Adrenal gland (tissue), 12 donors: ENCODE measurements around the gene SLC36A3. TPM values are rescaled to one million over a fixed set of nuclear protein-coding genes. Genes with fewer than 3 reads are reported as not detected.

Experiments used
- DNase-seq, 7 donors: peaks; one replicate each; pipeline ENCODE4 v3.0.0-alpha.2; 2019 to 2020
- H3K27ac ChIP-seq, 5 donors: fragments of 200-600 bp; sonication (generic) in 4 of 5; 1 replicate in 3 of 5; 2 replicates in 2 of 5; pipeline versions ENCODE4 v1.5.1 to v1.8.0; 2016 to 2020; ENCODE audit warnings: mild to moderate bottlenecking in 1 of 5
- H3K27me3 ChIP-seq: fragments of 200-600 bp; 2 replicates; pipeline ENCODE4 v1.8.0; 2021
- H3K36me3 ChIP-seq, 2 donors: fragments of 200-600 bp; replicated peaks in 1 of 2; 1 replicate in 1 of 2; 2 replicates in 1 of 2; pipeline versions ENCODE4 v1.5.1 to v1.8.0; 2018 to 2022
- H3K4me1 ChIP-seq, 2 donors: fragments of 200-600 bp; replicated peaks in 1 of 2; 1 replicate in 1 of 2; 2 replicates in 1 of 2; pipeline versions ENCODE4 v1.5.1 to v1.8.0; 2018 to 2021
- H3K4me3 ChIP-seq, 4 donors: fragments of 200-600 bp; sonication (generic) in 3 of 4; one replicate each; pipeline ENCODE4 v1.5.1; 2016 to 2018
- H3K9me3 ChIP-seq, 3 donors: fragments of 200-600 bp; sonication (generic) in 1 of 3; replicated peaks in 1 of 3; 1 replicate in 2 of 3; 2 replicates in 1 of 3; pipeline versions ENCODE4 v1.5.1 to v1.8.0; 2016 to 2021
- POLR2A ChIP-seq, 2 donors: fragments of 450-650 bp; IDR thresholded peaks; one replicate each; pipeline ENCODE4 v1.6.1; 2017; ENCODE audit warnings: antibody characterized with exemption in 2 of 2, mild to moderate bottlenecking in 2 of 2, moderate library complexity in 1 of 2
- WGBS, 4 donors: extraction: QIAGEN DNeasy Blood & Tissue Kit in 2 of 4; methylation state at CpG; one replicate each; pipeline versions ENCODE4 v1.1.5 to v1.1.7; 2013 to 2017; 5-methylcytosine and 5-hydroxymethylcytosine counted together
- intact Hi-C, 2 donors: fragments of 100-400 bp; cut with DNase I; formaldehyde crosslinking; loops; one replicate each; pipeline versions ENCODE4 v1.14.1 to v1.15.0; 2022 to 2023
- polyA plus RNA-seq, 3 donors: library from polyadenylated mRNA; stranded (reverse); fragments of 200-250 nt in 2 of 3; fragments of 350-450 nt in 1 of 3; fragmentation: Illumina TruSeq in 1 of 3; extraction: RNeasy Lipid Tissue Mini Kit (QIAGEN cat#74804) in 1 of 3; gene quantifications; one replicate each; pipeline ENCODE4 v1.2.3, GENCODE V29; 2013 to 2014
- total RNA-seq, 9 donors: library from RNA; depleted of rRNA in 4 of 9; stranded (reverse); fragments of >200 nt in 4 of 9; fragments of 120-200 nt in 1 of 9; fragmentation: NEBNext Ultra II Directional in 1 of 9; extraction: Animal tissue kit (Norgen Biotek cat#: 25700) in 1 of 9; gene quantifications; one replicate each; pipeline versions ENCODE4 v1.1.0 to v1.2.4, GENCODE V29; 2013 to 2023
- TF ChIP-seq, protein P1 (sequence below), 6 experiments: fragments of 450-650 bp in 4 of 6; fragments of 200-600 bp in 2 of 6; sonication (generic) in 1 of 6; IDR thresholded peaks; 1 replicate in 5 of 6; 2 replicates in 1 of 6; pipeline versions ENCODE4 v1.5.1 to v1.8.0; 2016 to 2021; ENCODE audit warnings: antibody characterized with exemption in 6 of 6, mild to moderate bottlenecking in 2 of 6, moderate library complexity in 1 of 6
- donor health status: healthy with polysubstance abuse.
- donor health status: Bipolar disorder and iron deficiency.
- donor health status: DM: yes; HTN: yes; CAD: no.
- donor health status: DM: no; HTN: no; CAD: no.
- donor health status: DM: no; HTN: no; CAD: no.
- donor health status: DM: yes; HTN: yes; CAD: no.

The SLC36A3 gene
- total and polyA plus RNA-seq, 12 donors, result not detected

DNA sequence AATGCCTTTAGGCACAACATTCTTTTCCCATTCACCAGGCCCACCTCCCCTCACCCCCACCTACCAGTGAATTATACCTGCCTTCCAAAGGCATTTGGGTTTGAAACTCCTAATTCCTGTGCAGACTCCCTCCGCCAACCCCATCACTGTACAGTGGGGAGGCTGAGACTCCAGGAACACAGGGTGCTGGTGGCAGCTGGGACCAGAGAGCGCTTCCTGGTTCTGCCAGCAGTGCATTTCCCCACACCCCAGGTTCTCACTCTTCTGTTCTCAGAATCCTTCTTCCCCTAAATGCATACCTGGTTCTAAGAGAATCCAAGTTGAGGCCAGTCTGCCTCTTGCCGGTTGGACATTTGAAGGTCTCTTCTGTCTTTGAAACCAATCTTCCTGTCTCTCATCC lies 22.7 kb upstream of the SLC36A3 start:
- Histone ChIP-seq H3K4me1 (no peaks in the 10 kb centered on the region), H3K27me3 (no peaks in the 10 kb centered on the region), H3K4me3 (no peak overlapping the region), H3K9me3 (no peaks in the 10 kb centered on the region), H3K27ac (no peak overlapping the region), H3K36me3 (no peaks in the 10 kb centered on the region)
- TF ChIP-seq POLR2A (IDR thresholded peaks at IDR 0.05), result no peak
- TF ChIP-seq, protein P1, sequence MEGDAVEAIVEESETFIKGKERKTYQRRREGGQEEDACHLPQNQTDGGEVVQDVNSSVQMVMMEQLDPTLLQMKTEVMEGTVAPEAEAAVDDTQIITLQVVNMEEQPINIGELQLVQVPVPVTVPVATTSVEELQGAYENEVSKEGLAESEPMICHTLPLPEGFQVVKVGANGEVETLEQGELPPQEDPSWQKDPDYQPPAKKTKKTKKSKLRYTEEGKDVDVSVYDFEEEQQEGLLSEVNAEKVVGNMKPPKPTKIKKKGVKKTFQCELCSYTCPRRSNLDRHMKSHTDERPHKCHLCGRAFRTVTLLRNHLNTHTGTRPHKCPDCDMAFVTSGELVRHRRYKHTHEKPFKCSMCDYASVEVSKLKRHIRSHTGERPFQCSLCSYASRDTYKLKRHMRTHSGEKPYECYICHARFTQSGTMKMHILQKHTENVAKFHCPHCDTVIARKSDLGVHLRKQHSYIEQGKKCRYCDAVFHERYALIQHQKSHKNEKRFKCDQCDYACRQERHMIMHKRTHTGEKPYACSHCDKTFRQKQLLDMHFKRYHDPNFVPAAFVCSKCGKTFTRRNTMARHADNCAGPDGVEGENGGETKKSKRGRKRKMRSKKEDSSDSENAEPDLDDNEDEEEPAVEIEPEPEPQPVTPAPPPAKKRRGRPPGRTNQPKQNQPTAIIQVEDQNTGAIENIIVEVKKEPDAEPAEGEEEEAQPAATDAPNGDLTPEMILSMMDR (IDR thresholded peaks at IDR 0.05), result no peak
- 88 to 93% (median 92%) methylated on average over 3 of the region's 3 CpGs for WGBS, 4 donors
- intact Hi-C loops, result no loop called here
- no peak for DNase-seq

DNA sequence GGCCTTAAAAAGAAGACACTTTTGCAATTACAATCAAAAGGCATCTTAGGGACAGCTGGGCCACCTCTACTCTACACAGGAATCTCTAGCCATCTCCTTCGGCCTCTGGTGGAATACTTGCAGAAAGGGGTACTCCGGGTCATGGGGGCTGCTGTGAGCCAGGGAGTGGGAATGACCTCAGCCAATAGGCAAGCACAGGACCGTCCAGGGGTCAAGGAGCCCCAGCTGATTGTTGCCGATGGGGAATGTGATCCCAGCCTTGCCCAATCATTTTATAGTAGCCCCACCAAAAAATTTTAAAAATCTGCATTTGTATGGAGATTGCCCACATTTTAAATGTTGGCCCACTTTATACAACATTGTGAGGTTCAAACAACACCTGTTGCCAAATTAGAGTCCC lies 16.9 kb upstream of the SLC36A3 start:
- Histone ChIP-seq H3K36me3 (no peaks in the 10 kb centered on the region), H3K9me3 (no peaks in the 10 kb centered on the region), H3K27me3 (no peaks in the 10 kb centered on the region), H3K4me1 (peaks cover 8 to 9% of the 10 kb centered on the region in 2 donors), H3K27ac (no peak overlapping the region), H3K4me3 (no peak overlapping the region)
- intact Hi-C loops, result no loop called here
- 85 to 95% (median 93%) methylated on average over 4 of the region's 4 CpGs for WGBS, 4 donors
- no peak for DNase-seq
- TF ChIP-seq, protein P1 (IDR thresholded peaks at IDR 0.05), result no peak
- TF ChIP-seq POLR2A (IDR thresholded peaks at IDR 0.05), result no peak

DNA sequence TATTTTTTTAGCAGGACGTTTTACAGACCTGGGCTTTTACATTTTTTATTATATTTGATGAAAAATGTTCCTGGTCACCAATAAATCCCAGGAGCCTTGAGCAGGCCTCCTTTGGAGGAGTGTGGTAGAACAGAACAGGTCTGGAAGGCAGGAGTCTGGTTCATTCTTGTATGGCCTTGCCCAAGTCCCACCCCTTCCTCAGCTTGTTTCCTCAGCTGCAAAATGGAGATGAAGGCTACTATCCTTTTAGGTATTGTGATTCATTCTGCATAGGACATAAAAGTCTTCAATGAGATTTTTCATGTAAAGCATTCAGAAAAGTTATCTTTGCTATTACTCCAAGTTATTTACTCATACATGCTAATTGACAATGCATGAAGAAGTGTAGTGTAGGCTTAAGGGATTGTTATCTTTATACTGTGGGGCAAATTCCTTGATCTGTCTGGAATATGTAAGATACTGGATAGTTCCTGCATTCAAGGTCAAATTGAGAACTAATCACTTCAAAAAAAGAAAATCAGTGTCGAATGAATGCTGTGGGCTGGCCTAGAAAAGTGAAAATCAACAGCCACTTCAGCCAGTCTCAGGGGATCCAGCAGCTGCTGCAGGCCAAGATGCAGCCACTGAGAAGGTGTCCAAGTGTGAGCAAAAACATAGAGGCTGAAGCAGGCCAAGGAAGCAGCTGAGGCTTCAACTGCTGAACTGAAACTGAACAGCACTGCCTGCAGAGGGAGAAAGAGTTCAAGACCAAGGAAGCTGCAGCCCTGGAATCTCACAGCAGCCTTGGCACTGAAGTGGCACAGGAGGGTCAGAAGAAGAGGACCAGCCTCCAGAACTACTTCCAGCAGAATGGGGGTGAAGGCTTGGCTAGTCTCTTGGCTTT lies 15.5 kb upstream of the SLC36A3 start:
- Histone ChIP-seq H3K9me3 (no peaks in the 10 kb centered on the region), H3K36me3 (no peaks in the 10 kb centered on the region), H3K4me3 (no peak overlapping the region), H3K27me3 (no peaks in the 10 kb centered on the region), H3K27ac (peak overlapping the region in 1 of 5 donors; percentile 37), H3K4me1 (peaks cover 8 to 9% of the 10 kb centered on the region in 2 donors)
- 43 to 55% (median 47%) methylated on average over 2 of the region's 2 CpGs for whole genome bisulfite sequencing, 4 donors
- intact Hi-C loops, result no loop called here
- TF ChIP-seq, protein P1 (IDR thresholded peaks at IDR 0.05), result peak in 1 of 6 experiments; percentile 17
- no peak for TF ChIP-seq POLR2A (IDR thresholded peaks at IDR 0.05)
- peak in 6 of 7 donors; percentile 16 to 54 (median 23) for DNase-seq

GRCh38 chr5:151317871-151318270 lies 14.3 kb upstream of the SLC36A3 start:
- Histone ChIP-seq H3K4me1 (peaks cover 8 to 9% of the 10 kb centered on the region in 2 donors), H3K27me3 (no peaks in the 10 kb centered on the region), H3K9me3 (no peaks in the 10 kb centered on the region), H3K27ac (no peak overlapping the region), H3K4me3 (no peak overlapping the region), H3K36me3 (no peaks in the 10 kb centered on the region)
- DNase-seq, result no peak
- TF ChIP-seq, protein P1 (IDR thresholded peaks at IDR 0.05), result no peak
- no peak for TF ChIP-seq POLR2A (IDR thresholded peaks at IDR 0.05)
- intact Hi-C loops, result no loop called here
- WGBS, 4 donors, result 52 to 76% (median 60%) methylated on average over 2 of the region's 2 CpGs
